ENCODE measurements around the gene RCBTB2.

DNA sequence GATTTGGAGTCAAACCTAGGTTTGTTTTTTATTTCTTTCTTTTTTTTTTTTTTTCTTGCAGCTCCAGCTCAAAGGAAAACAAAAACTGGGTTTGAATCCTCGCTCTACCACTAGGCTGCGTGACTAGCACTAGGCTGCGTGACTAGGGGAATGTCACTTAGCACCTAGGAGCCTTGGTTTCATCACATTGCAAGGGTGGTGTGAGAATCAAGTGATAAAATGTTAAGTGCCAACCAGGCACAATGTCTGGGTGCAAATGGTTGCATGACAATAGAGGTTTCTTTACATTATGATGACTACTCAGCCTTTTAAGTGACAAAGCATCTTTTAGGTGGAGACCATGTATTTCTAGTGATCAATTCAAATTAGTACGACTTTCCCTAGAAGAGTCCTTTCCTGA is 27.9 kb downstream of the RCBTB2 start:
- TF ChIP-seq GLIS1 (tag by site-specific recombination; IDR thresholded peaks at IDR 0.05) = no peak
- TF ChIP-seq, protein P1, sequence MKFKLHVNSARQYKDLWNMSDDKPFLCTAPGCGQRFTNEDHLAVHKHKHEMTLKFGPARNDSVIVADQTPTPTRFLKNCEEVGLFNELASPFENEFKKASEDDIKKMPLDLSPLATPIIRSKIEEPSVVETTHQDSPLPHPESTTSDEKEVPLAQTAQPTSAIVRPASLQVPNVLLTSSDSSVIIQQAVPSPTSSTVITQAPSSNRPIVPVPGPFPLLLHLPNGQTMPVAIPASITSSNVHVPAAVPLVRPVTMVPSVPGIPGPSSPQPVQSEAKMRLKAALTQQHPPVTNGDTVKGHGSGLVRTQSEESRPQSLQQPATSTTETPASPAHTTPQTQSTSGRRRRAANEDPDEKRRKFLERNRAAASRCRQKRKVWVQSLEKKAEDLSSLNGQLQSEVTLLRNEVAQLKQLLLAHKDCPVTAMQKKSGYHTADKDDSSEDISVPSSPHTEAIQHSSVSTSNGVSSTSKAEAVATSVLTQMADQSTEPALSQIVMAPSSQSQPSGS (tag by site-specific recombination; IDR thresholded peaks at IDR 0.05; ENCODE audit: low read depth) = no peak
- TF ChIP-seq, protein P2, sequence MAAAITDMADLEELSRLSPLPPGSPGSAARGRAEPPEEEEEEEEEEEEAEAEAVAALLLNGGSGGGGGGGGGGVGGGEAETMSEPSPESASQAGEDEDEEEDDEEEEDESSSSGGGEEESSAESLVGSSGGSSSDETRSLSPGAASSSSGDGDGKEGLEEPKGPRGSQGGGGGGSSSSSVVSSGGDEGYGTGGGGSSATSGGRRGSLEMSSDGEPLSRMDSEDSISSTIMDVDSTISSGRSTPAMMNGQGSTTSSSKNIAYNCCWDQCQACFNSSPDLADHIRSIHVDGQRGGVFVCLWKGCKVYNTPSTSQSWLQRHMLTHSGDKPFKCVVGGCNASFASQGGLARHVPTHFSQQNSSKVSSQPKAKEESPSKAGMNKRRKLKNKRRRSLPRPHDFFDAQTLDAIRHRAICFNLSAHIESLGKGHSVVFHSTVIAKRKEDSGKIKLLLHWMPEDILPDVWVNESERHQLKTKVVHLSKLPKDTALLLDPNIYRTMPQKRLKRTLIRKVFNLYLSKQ (tag by site-specific recombination; IDR thresholded peaks at IDR 0.05; ENCODE audit: borderline replicate concordance) = no peak
- no peak for TF ChIP-seq YY1 (tag by site-specific recombination; IDR thresholded peaks at IDR 0.05)
- TF ChIP-seq, protein P3, sequence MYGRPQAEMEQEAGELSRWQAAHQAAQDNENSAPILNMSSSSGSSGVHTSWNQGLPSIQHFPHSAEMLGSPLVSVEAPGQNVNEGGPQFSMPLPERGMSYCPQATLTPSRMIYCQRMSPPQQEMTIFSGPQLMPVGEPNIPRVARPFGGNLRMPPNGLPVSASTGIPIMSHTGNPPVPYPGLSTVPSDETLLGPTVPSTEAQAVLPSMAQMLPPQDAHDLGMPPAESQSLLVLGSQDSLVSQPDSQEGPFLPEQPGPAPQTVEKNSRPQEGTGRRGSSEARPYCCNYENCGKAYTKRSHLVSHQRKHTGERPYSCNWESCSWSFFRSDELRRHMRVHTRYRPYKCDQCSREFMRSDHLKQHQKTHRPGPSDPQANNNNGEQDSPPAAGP (tag by site-specific recombination; IDR thresholded peaks at IDR 0.05) = no peak
